Endothelial cell of umbilical vein (primary cell): ENCODE measurements around the gene UNC5C. TPM values are rescaled to one million over a fixed set of nuclear protein-coding genes. Genes with fewer than 3 reads are reported as not detected.

Experiments
- BruUV-seq: library from RNA; stranded (reverse); fragments of 400-500 nt; replicated peaks from 2 replicates; lab custom pipeline; 2021; lab: Mats Ljungman, UMichigan
- CTCF ChIA-PET: fragments of 300-600, 350-600 bp; sonication (Branson Sonifier 250); formaldehyde crosslinking; loops from one replicate; lab custom pipeline; 2021; ENCODE audit warnings: antibody characterized with exemption, inconsistent platforms; lab: Charles Lee
- POLR2A ChIA-PET: fragments of 300-600, 350-600 bp; sonication (Branson Sonifier 250); formaldehyde crosslinking; loops from one replicate; lab custom pipeline; 2021; ENCODE audit warnings: antibody characterized with exemption, inconsistent platforms; lab: Charles Lee
- DNase-seq: peaks from one replicate; pipeline ENCODE4 v3.0.0-alpha.2; 2011; ENCODE audit warnings: low read depth, low spot score
- FAIRE-seq: peaks from 2 replicates; lab custom pipeline; 2011; peaks lifted over from hg19 to GRCh38; lab: Jason Lieb, UNC
- H2AFZ ChIP-seq: 2 replicates; pipeline ENCODE4 v1.6.0; 2012; ENCODE audit warnings: low read depth, low read length, control low read depth, inconsistent platforms
- H3K27ac ChIP-seq: 2 replicates; pipeline ENCODE4 v1.5.1; 2011; ENCODE audit warnings: low read depth, mild to moderate bottlenecking, control low read depth, low read length, moderate library complexity; ENCODE audit not compliant: insufficient read depth
- H3K27me3 ChIP-seq, 2 experiments: 2 replicates each; pipeline versions ENCODE4 v1.6.0 to v1.6.1; 2011; ENCODE audit warnings: low read length in 2 of 2, mixed read lengths in 1 of 2; ENCODE audit not compliant: control insufficient read depth in 2 of 2, insufficient read depth in 2 of 2
- H3K36me3 ChIP-seq, 2 experiments: 2 replicates in 1 of 2; 3 replicates in 1 of 2; pipeline ENCODE4 v1.5.1; 2011; ENCODE audit warnings: low read length in 2 of 2, mild to moderate bottlenecking in 1 of 2, moderate library complexity in 1 of 2; ENCODE audit not compliant: control insufficient read depth in 2 of 2, insufficient read depth in 2 of 2; ENCODE audit errors: extremely low read depth in 1 of 2
- H3K4me1 ChIP-seq: 3 replicates; pipeline ENCODE4 v1.5.1; 2011; ENCODE audit warnings: mild to moderate bottlenecking, low read length; ENCODE audit not compliant: control insufficient read depth, insufficient read depth; ENCODE audit errors: extremely low read depth
- H3K4me2 ChIP-seq: 2 replicates; pipeline ENCODE4 v1.6.1; 2011; ENCODE audit warnings: low read length, control low read depth, mixed read lengths; ENCODE audit not compliant: insufficient read depth
- H3K4me3 ChIP-seq, 3 experiments: fragments of 200-600 bp in 1 of 3; sonication (generic), shearing (Covaris generic) in 1 of 3; replicated peaks in 1 of 3; 2 replicates each; pipeline ENCODE4 v1.5.1; 2011 to 2016; ENCODE audit warnings: control low read depth in 3 of 3, low read length in 3 of 3, mild to moderate bottlenecking in 2 of 3, inconsistent platforms in 1 of 3, low read depth in 1 of 3, moderate library complexity in 1 of 3; ENCODE audit not compliant: insufficient read depth in 1 of 3
- H3K79me2 ChIP-seq: 2 replicates; pipeline ENCODE4 v1.6.0; 2012; ENCODE audit warnings: low read length, inconsistent platforms; ENCODE audit not compliant: control insufficient read depth, insufficient read depth
- H3K9ac ChIP-seq: replicated peaks from 2 replicates; pipeline ENCODE3; 2011; ENCODE audit warnings: low read length, control low read depth; ENCODE audit not compliant: insufficient read depth; ENCODE audit errors: extremely low read depth
- H3K9me1 ChIP-seq: replicated peaks from 3 replicates; pipeline ENCODE4 v1.6.0; 2011; ENCODE audit warnings: mild to moderate bottlenecking, low read length; ENCODE audit not compliant: control insufficient read depth, insufficient read depth; ENCODE audit errors: extremely low read depth
- H3K9me3 ChIP-seq: replicated peaks from 2 replicates; pipeline ENCODE4 v1.5.1; 2012; ENCODE audit warnings: low read length, inconsistent platforms; ENCODE audit not compliant: control insufficient read depth, insufficient read depth
- H4K20me1 ChIP-seq: replicated peaks from 2 replicates; pipeline ENCODE3; 2011; ENCODE audit warnings: mild to moderate bottlenecking, low read length; ENCODE audit not compliant: control insufficient read depth, insufficient read depth; ENCODE audit errors: extremely low read depth
- CTCF ChIP-seq, 2 donors: IDR thresholded peaks; 1 replicate in 1 of 2; 2 replicates in 1 of 2; pipeline ENCODE4 v1.5.1; 2011; ENCODE audit warnings: low read length in 2 of 2, mild to moderate bottlenecking in 2 of 2, moderate library complexity in 2 of 2, control low read depth in 1 of 2, inconsistent platforms in 1 of 2, low read depth in 1 of 2; ENCODE audit not compliant: insufficient read depth in 1 of 2; ENCODE audit errors: extremely low read depth in 1 of 2
- FOS ChIP-seq: IDR thresholded peaks from 2 replicates; pipeline ENCODE4 v1.6.1; 2011; ENCODE audit warnings: mild to moderate bottlenecking, low read length, moderate library complexity, borderline replicate concordance; ENCODE audit not compliant: insufficient read depth
- GATA2 ChIP-seq: IDR thresholded peaks from 2 replicates; pipeline ENCODE4 v1.7.0; 2011; ENCODE audit warnings: low read depth, mild to moderate bottlenecking, moderate library complexity, mixed read lengths, low read length; ENCODE audit not compliant: insufficient read length, insufficient read depth
- JUN ChIP-seq: IDR thresholded peaks from 2 replicates; pipeline ENCODE4 v1.6.1; 2011; ENCODE audit warnings: borderline replicate concordance, low read depth; ENCODE audit not compliant: insufficient read length, insufficient read depth
- MAX ChIP-seq: IDR thresholded peaks from 2 replicates; pipeline ENCODE4 v1.6.1; 2011; ENCODE audit not compliant: insufficient read depth, insufficient read length
- MYC ChIP-seq: IDR thresholded peaks from one replicate; pipeline ENCODE4 v1.6.1; 2011; ENCODE audit warnings: mild to moderate bottlenecking, low read depth, low read length
- POLR2AphosphoS5 ChIP-seq: IDR thresholded peaks from 2 replicates; pipeline ENCODE4 v1.6.1; 2012; ENCODE audit warnings: low read depth, mild to moderate bottlenecking, control low read depth, low read length, moderate library complexity; ENCODE audit not compliant: insufficient read depth
- dilution Hi-C: fragments of 300-500 bp; cut with MboI; formaldehyde crosslinking; loops from one replicate; pipeline ENCODE4 v1.15.0; 2019; ENCODE audit warnings: low sequenced_read_pairs; ENCODE audit not compliant: extremely low pct_ligation_motif_present
- intact Hi-C: fragments of 100-400 bp; cut with micrococcal nuclease; formaldehyde crosslinking; loops from one replicate; pipeline ENCODE4 v1.10.0; 2022
- polyA plus RNA-seq, 4 experiments: library from polyadenylated mRNA; depleted of rRNA in 3 of 4; stranded (reverse) in 3 of 4; unstranded in 1 of 4; fragments of >200 nt; gene quantifications; 2 replicates each; pipeline versions ENCODE4 v1.2.1 to v1.2.3, GENCODE V29; 2011 to 2012; ENCODE audit warnings: missing spikeins in 1 of 4
- total RNA-seq: library from RNA; stranded (reverse); gene quantifications from 2 replicates; pipeline ENCODE4 v1.2.3, GENCODE V29; 2021

The UNC5C gene
- total and polyA plus RNA-seq, 2 donors (not counting 3 experiments of a cell fraction or from before 2014, with no cell fraction given): 0.44 to 0.53 TPM

- CTCF ChIA-PET: no interaction called here
- no peak overlapping the region for H3K27ac ChIP-seq
- H3K4me3 ChIP-seq: no peak overlapping the region
- dilution Hi-C loops: no loop called here
- no TSS peak for BruUV-seq
- no peak overlapping the region for H3K9ac ChIP-seq
- H3K79me2 ChIP-seq: no peaks in the 10 kb centered on the region
- no peak overlapping the region for H3K4me2 ChIP-seq
- intact Hi-C loops: no loop called here
- H3K36me3 ChIP-seq: no peaks in the 10 kb centered on the region
- DNase-seq: no peak
- no peaks in the 10 kb centered on the region for H4K20me1 ChIP-seq
- POLR2A ChIA-PET: no interaction called here
- TF ChIP-seq FOS (no peak), POLR2AphosphoS5 (no peak), MYC (no peak), JUN (no peak), MAX (no peak), CTCF (IDR thresholded peaks at IDR 0.05; ENCODE audit: extremely low read depth in 1 of 2, insufficient read depth in 1 of 2, low read depth in 1 of 2, low read length in 2 of 2) (no peak), GATA2 (no peak)
- H3K27me3 ChIP-seq: no peaks in the 10 kb centered on the region
- no peak for FAIRE-seq
- H2AFZ ChIP-seq: no peak overlapping the region
- no peaks in the 10 kb centered on the region for H3K9me3 ChIP-seq
- no peaks in the 10 kb centered on the region for H3K9me1 ChIP-seq
- no peaks in the 10 kb centered on the region for H3K4me1 ChIP-seq
Observed at GRCh38 chr4:95478679-95479078, 70.1 kb downstream of the UNC5C start.
